ENCODE measurements around the gene ADGRG6.
A peak's percentile ranks its signal among the peaks of the same experiment; 100 is the strongest.

ADGRG6 gene

DNA sequence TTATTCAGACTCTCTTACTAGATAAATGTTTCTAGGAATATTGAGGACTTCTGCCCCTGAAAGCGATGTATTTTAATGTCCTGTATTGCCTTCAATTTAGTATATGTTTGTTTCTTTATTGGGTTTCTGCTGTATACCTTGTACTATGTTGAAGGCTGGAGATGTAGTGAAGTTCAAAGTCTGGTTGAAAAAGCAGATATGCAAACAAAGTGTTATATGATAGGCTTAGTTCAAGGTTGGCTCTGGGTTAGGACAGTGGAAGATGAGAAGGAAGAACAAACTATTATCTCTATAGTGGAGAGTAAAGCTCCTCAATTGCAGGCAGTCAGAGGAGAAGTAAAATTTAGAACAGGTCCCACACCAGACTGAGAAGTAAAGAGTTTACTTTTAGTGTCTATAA, 36.3 kb upstream of the ADGRG6 start:
- no peak overlapping the region for H3K4me3 ChIP-seq (ENCODE audit: low read depth, low read length)
- DNase-seq (ENCODE audit: low read depth), result no peak
- TF ChIP-seq, protein P1, sequence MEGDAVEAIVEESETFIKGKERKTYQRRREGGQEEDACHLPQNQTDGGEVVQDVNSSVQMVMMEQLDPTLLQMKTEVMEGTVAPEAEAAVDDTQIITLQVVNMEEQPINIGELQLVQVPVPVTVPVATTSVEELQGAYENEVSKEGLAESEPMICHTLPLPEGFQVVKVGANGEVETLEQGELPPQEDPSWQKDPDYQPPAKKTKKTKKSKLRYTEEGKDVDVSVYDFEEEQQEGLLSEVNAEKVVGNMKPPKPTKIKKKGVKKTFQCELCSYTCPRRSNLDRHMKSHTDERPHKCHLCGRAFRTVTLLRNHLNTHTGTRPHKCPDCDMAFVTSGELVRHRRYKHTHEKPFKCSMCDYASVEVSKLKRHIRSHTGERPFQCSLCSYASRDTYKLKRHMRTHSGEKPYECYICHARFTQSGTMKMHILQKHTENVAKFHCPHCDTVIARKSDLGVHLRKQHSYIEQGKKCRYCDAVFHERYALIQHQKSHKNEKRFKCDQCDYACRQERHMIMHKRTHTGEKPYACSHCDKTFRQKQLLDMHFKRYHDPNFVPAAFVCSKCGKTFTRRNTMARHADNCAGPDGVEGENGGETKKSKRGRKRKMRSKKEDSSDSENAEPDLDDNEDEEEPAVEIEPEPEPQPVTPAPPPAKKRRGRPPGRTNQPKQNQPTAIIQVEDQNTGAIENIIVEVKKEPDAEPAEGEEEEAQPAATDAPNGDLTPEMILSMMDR (conservative IDR thresholded peaks at IDR 0.05; ENCODE audit: low read depth, low read length), result no peak

DNA sequence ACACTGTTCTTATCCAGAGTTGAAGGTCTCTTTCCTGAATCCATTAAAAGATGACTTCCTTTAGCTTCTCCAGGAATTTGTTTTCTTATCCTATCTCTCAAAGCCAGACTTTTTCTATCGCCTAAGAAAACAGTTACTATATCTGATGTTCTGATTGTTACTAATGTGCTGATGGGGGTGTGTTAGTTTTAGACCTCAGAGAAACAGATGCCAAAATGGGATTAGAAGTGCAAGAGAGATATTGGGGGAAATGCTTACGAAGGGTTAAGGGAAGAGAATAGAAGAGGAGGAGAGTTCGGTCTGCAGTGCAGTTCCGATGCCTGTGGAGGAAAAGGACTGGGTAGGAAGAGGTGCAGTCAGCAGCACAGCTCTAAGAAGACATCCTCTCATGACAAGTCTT, 35.7 kb upstream of the ADGRG6 start:
- no peak overlapping the region for H3K4me3 ChIP-seq (ENCODE audit: low read depth, low read length)
- no peak for DNase-seq (ENCODE audit: low read depth)
- TF ChIP-seq, protein P1 (conservative IDR thresholded peaks at IDR 0.05; ENCODE audit: low read depth, low read length), result no peak

DNA sequence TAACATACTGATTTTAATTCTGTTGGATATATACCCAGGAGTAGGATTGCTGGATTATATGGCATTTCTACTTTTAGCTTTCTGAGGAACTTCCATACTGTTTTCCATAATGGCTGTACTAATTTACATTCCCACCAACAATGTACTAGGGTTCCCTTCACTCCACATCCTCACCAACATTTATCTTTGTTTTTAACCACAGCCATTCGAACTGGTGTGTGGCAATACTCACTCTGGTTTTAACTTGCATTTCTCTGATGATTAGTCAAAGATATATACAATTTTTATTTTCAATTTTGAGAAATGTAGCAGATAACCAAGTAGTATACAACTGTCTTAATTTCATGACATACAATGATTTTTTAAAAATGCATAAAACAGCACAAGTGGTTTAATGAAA, 30.3 kb upstream of the ADGRG6 start:
- TF ChIP-seq, protein P1 (conservative IDR thresholded peaks at IDR 0.05; ENCODE audit: low read depth, low read length), result no peak
- peak; percentile 54 for DNase-seq (ENCODE audit: low read depth)

DNA sequence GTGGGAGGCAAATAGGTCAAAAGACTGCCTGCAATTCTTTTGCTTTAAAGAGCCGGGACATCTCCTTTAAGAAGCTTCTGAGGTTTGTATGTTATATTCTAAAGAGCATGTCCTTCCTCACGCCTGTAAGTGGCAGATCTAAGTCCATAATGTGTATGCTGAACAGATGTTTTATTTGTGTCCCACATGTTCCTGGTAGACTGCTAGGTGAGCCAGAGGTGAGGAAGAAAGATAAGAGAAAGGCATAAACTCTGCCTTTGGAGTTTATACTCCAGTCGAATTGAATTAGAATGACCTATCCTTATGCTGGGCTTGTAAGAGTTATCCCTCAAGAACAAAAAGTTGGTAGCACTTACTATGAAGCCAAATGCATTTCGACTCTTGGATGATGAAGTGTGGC, 27.2 kb upstream of the ADGRG6 start:
- TF ChIP-seq, protein P1 (conservative IDR thresholded peaks at IDR 0.05; ENCODE audit: low read depth, low read length), result no peak
- DNase-seq (ENCODE audit: low read depth), result no peak
- H3K4me3 ChIP-seq (ENCODE audit: low read depth, low read length), result no peak overlapping the region

More for the DNA sequence above, 30.3 kb upstream of the ADGRG6 start:
- H3K4me3 ChIP-seq (ENCODE audit: low read depth, low read length), result no peak overlapping the region

DNA sequence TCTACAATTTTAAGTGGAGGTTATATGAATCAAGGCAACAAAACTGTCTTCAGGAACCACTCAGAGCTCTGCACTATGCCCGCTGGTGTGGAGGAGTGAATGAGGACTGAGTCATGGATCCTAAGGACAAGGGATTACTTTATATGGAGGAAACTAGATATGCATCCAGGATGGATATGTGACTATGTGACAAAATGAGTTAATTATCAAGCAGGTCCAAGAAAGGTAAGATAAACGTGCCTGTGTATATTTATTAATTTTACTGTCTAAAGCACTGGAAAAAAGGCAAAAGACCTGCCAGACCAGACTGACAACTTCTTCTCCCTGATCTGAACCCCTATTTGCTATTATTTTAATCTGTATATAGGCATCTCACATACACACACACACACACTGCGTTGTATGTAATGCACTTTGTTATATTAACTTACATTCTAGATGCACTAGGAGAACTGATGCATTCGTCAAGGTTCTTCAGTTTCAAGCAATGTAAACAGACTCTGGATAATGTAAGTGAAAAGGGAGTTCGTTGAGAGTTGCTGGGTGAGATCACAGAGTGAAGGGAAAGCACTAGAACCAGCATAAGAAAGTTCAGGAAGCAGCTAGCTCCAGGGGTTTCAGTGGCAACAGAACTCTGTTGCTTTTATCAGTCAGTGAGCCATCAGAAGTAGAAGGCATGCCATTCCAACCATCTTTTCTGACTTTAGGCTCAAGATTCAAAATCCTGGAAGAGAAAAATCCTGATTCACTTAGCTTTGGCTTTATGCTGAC, 26.4 kb upstream of the ADGRG6 start:
- no peak overlapping the region for H3K4me3 ChIP-seq (ENCODE audit: low read depth, low read length)
- TF ChIP-seq, protein P1 (conservative IDR thresholded peaks at IDR 0.05; ENCODE audit: low read depth, low read length), result no peak
- DNase-seq (ENCODE audit: low read depth), result peak; percentile 39

DNA sequence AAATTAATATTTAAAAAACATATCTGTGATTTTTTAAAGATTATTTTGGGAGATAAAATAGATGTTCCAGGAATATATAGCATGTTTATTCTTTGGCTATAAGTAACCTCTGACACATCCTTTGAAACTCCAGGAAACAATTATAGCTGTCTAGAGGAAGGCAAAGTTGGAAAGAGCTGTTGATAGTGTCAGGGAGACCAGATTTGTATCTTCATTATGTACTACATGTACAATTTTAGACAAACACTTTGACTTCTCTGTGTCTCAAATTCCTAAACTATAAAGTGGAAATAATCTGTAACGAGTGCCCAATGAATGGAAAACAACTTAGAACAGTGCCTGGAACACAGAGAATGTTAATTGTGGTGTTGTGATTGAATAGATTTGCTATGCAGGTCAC, 25.6 kb upstream of the ADGRG6 start:
- DNase-seq (ENCODE audit: low read depth), result no peak
- TF ChIP-seq, protein P1 (conservative IDR thresholded peaks at IDR 0.05; ENCODE audit: low read depth, low read length), result no peak
- no peak overlapping the region for H3K4me3 ChIP-seq (ENCODE audit: low read depth, low read length)

Measured in choroid plexus epithelial cell (primary cell).